Dedifferentiated amniotic fluid mesenchymal stem cell (primary cell): ENCODE results near the gene MCM6.
"Not testable (repeated sequence)": the region's sequence is repeated elsewhere in the genome, so short reads cannot be mapped to it uniquely, and the experiment has no call there.

Experiments used
- DNase-seq: peaks from one replicate; pipeline ENCODE4 v3.0.0-alpha.2; 2016; ENCODE audit errors: extremely low spot score

Gene MCM6

GRCh38 chr2:135821190-135821589 is 55.1 kb downstream of the MCM6 start:
- DNase-seq = no peak

- no peak for DNase-seq
Observed at GRCh38 chr2:135820003-135820618, 56.1 kb downstream of the MCM6 start.

GRCh38 chr2:135818937-135819610 is 57.2 kb downstream of the MCM6 start:
- DNase-seq = no peak

GRCh38 chr2:135817951-135818350 is 58.3 kb downstream of the MCM6 start:
- DNase-seq = no peak

- no peak for DNase-seq
Observed at GRCh38 chr2:135817466-135817865, 58.8 kb downstream of the MCM6 start.

- no peak for DNase-seq
Observed at GRCh38 chr2:135815269-135815668, 61.0 kb downstream of the MCM6 start.

GRCh38 chr2:135812907-135813511 is 63.2 kb downstream of the MCM6 start:
- no peak for DNase-seq

- DNase-seq = not testable (repeated sequence)
Observed at GRCh38 chr2:135807874-135808273, 68.4 kb downstream of the MCM6 start.

- DNase-seq = no peak
Observed at GRCh38 chr2:135803278-135803677, 73.0 kb downstream of the MCM6 start.

- DNase-seq = no peak
Observed at GRCh38 chr2:135802350-135802749, 73.9 kb downstream of the MCM6 start.

GRCh38 chr2:135800513-135801460 is 75.5 kb downstream of the MCM6 start:
- no peak for DNase-seq

GRCh38 chr2:135799738-135800137 is 76.5 kb downstream of the MCM6 start:
- no peak for DNase-seq

GRCh38 chr2:135798762-135799161 is 77.5 kb downstream of the MCM6 start:
- no peak for DNase-seq

GRCh38 chr2:135798275-135798705 is 78.0 kb downstream of the MCM6 start:
- no peak for DNase-seq

GRCh38 chr2:135797497-135798274 is 78.6 kb downstream of the MCM6 start:
- peak; percentile 61 for DNase-seq

GRCh38 chr2:135796606-135797005 is 79.6 kb downstream of the MCM6 start:
- DNase-seq = no peak

GRCh38 chr2:135795641-135796040 is 80.6 kb downstream of the MCM6 start:
- not testable (repeated sequence) for DNase-seq

GRCh38 chr2:135792401-135793150 is 83.7 kb downstream of the MCM6 start:
- no peak for DNase-seq

GRCh38 chr2:135791418-135792190 is 84.6 kb downstream of the MCM6 start:
- DNase-seq = no peak

GRCh38 chr2:135790423-135790822 is 85.8 kb downstream of the MCM6 start:
- no peak for DNase-seq
